K562 (cell line): ENCODE data around the gene PLCB1. TPM values are rescaled to one million over a fixed set of nuclear protein-coding genes. Genes with fewer than 3 reads are reported as not detected.

Experiments used
- ATAC-seq: fragments of 200-7000 bp; cut with Tn5 transposase; 3 replicates; pipeline ENCODE4 v1.9.1; 2020; ENCODE audit warnings: moderate library complexity
- BruUV-seq: library from RNA; stranded (reverse); fragments of 400-500 nt; replicated peaks from 2 replicates; lab custom pipeline; 2021; lab: Mats Ljungman, UMichigan
- CTCF ChIA-PET: fragments of 300-600 bp; formaldehyde crosslinking; extraction: SDS; loops from one replicate; lab custom pipeline; 2021; ENCODE audit warnings: low intra/inter-chr PET ratio; lab: Yijun Ruan, JAX
- POLR2A ChIA-PET: fragments of 300-600, 350-650 bp; sonication (Branson Sonifier 250); formaldehyde crosslinking; extraction: SDS; loops from one replicate; lab custom pipeline; 2021; ENCODE audit warnings: antibody characterized with exemption, inconsistent platforms; lab: Yijun Ruan, JAX
- DNase-seq, 4 experiments: peaks; one replicate each; pipeline versions ENCODE4 v3.0.0 to v3.0.0-alpha.2; 2011 to 2018; ENCODE audit warnings: low spot score in 3 of 4, mixed read lengths in 3 of 4; ENCODE audit errors: extremely low read depth in 1 of 4
- FAIRE-seq: peaks from 2 replicates; lab custom pipeline; 2011; peaks lifted over from hg19 to GRCh38; lab: Jason Lieb, UNC
- H2AFZ ChIP-seq: 2 replicates; pipeline ENCODE4 v1.6.0; 2011; ENCODE audit warnings: low read depth, low read length, control low read depth, inconsistent platforms
- H3K27ac ChIP-seq: fragments of 200-600 bp; 3 replicates; pipeline ENCODE4 v1.8.0; 2011; ENCODE audit warnings: low read depth, mild to moderate bottlenecking, control low read depth, inconsistent platforms, low read length, moderate library complexity, mixed read lengths; ENCODE audit errors: extremely low read depth
- H3K27me3 ChIP-seq, 2 experiments: fragments of 300-600 bp in 1 of 2; 2 replicates in 1 of 2; 3 replicates in 1 of 2; pipeline versions ENCODE4 v1.6.0 to v1.8.0; 2011; ENCODE audit warnings: inconsistent platforms in 2 of 2, low read length in 2 of 2, mild to moderate bottlenecking in 1 of 2, mixed read lengths in 1 of 2, moderate library complexity in 1 of 2; ENCODE audit not compliant: control insufficient read depth in 2 of 2, insufficient read depth in 2 of 2
- H3K36me3 ChIP-seq: fragments of 300-600 bp; 3 replicates; pipeline ENCODE4 v1.8.0; 2011; ENCODE audit warnings: mild to moderate bottlenecking, low read length, inconsistent platforms; ENCODE audit not compliant: control insufficient read depth, insufficient read depth
- H3K4me1 ChIP-seq, 2 experiments: fragments of 200-600 bp in 1 of 2; replicated peaks in 1 of 2; 2 replicates in 1 of 2; 3 replicates in 1 of 2; pipeline versions ENCODE4 v1.5.1 to v1.8.0; 2011; ENCODE audit warnings: inconsistent platforms in 2 of 2, low read length in 2 of 2, mild to moderate bottlenecking in 1 of 2, mixed read lengths in 1 of 2, moderate library complexity in 1 of 2; ENCODE audit not compliant: control insufficient read depth in 2 of 2, insufficient read depth in 2 of 2
- H3K4me2 ChIP-seq: 2 replicates; pipeline ENCODE4 v1.6.1; 2011; ENCODE audit warnings: low read length, control low read depth, inconsistent platforms, mixed read lengths; ENCODE audit not compliant: insufficient read depth
- H3K4me3 ChIP-seq: fragments of 200-600 bp; sonication (generic), shearing (Covaris generic); 2 replicates; pipeline ENCODE4 v1.5.1; 2016; ENCODE audit warnings: control low read depth, inconsistent platforms
- H3K79me2 ChIP-seq: fragments of 200-600 bp; 3 replicates; pipeline ENCODE4 v1.8.0; 2011; ENCODE audit warnings: low read length, inconsistent platforms; ENCODE audit not compliant: control insufficient read depth, insufficient read depth
- H3K9ac ChIP-seq, 2 experiments: 2 replicates each; pipeline versions ENCODE4 v1.6.0 to v1.6.1; 2011; ENCODE audit warnings: low read depth in 2 of 2, low read length in 2 of 2, control low read depth in 1 of 2, inconsistent platforms in 1 of 2, mild to moderate bottlenecking in 1 of 2, mixed read lengths in 1 of 2; ENCODE audit not compliant: insufficient read depth in 1 of 2
- H3K9me1 ChIP-seq: one replicate; pipeline ENCODE4 v1.6.0; 2011; ENCODE audit warnings: inconsistent platforms, mild to moderate bottlenecking, low read length, moderate library complexity; ENCODE audit not compliant: control insufficient read depth, insufficient read depth
- H3K9me3 ChIP-seq: replicated peaks from 2 replicates; pipeline ENCODE4 v1.5.1; 2011; ENCODE audit warnings: low read depth, low read length, inconsistent platforms; ENCODE audit not compliant: control insufficient read depth, insufficient read depth
- H4K20me1 ChIP-seq: replicated peaks from 2 replicates; pipeline ENCODE4 v1.6.1; 2011; ENCODE audit warnings: low read length, inconsistent platforms, mixed read lengths; ENCODE audit not compliant: control insufficient read depth, insufficient read depth
- CBFA2T2 ChIP-seq: fragments of 450-650 bp; conservative IDR thresholded peaks from 2 replicates; pipeline ENCODE4 v1.6.1; 2017; ENCODE audit warnings: mild to moderate bottlenecking
- HDGF ChIP-seq: fragments of 450-650 bp; IDR thresholded peaks from 2 replicates; pipeline ENCODE4 v1.6.1; 2016
- XRCC3 ChIP-seq: fragments of 450-650 bp; IDR thresholded peaks from 2 replicates; pipeline ENCODE4 v1.6.1; 2017; ENCODE audit warnings: mild to moderate bottlenecking, moderate library complexity
- in situ Hi-C: fragments of 300-500 bp; cut with MboI; formaldehyde crosslinking; loops from 4 replicates; pipeline ENCODE4 v1.15.0; 2018; ENCODE audit warnings: inconsistent platforms, mixed read lengths
- intact Hi-C: fragments of 100-400 bp; cut with micrococcal nuclease; formaldehyde crosslinking; loops from 2 replicates; pipeline ENCODE4 v1.14.2; 2022
- polyA plus RNA-seq, 8 experiments: library from polyadenylated mRNA; depleted of rRNA in 4 of 8; stranded (reverse) in 5 of 8; unstranded in 3 of 8; fragments of >200 nt; fragmentation: Nextera tagmentation in 2 of 8; fragmentation: Illumina TruSeq in 1 of 8; extraction: Ambion mirVana in 2 of 8; extraction: Trizol in 1 of 8; gene quantifications; 2 replicates each; pipeline versions ENCODE4 v1.2.1 to v1.2.3, GENCODE V29; 2011 to 2014; ENCODE audit warnings: inconsistent platforms in 1 of 8, missing spikeins in 1 of 8
- total RNA-seq, 7 experiments: library from RNA; depleted of rRNA in 6 of 7; stranded (reverse); fragments of >200 nt in 6 of 7; fragmentation: Illumina TruSeq in 2 of 7; extraction: Trizol in 2 of 7; gene quantifications; 2 replicates each; pipeline versions ENCODE4 v1.2.1 to v1.2.3, GENCODE V29; 2011 to 2021; ENCODE audit warnings: low replicate concordance in 1 of 7
- TF ChIP-seq, protein P1 (sequence below), 3 experiments: fragments of 200-800 bp in 1 of 3; fragments of 250-450 bp in 1 of 3; fragments of 450-650 bp in 1 of 3; sonication (Bioruptor Pico) in 1 of 3; sonication (Bioruptor generic) in 1 of 3; formaldehyde crosslinking in 1 of 3; IDR thresholded peaks; 2 replicates each; pipeline versions ENCODE4 v1.6.1 to v1.8.0; 2016 to 2022; ENCODE audit warnings: mild to moderate bottlenecking in 2 of 3, missing genetic modification characterization in 2 of 3, missing compliant biosample characterization in 1 of 3, moderate library complexity in 1 of 3
- TF ChIP-seq, protein P2 (sequence below): fragments of 450-650 bp; formaldehyde crosslinking; conservative IDR thresholded peaks from 2 replicates; pipeline ENCODE4 v1.4.0; 2022; ENCODE audit warnings: mild to moderate bottlenecking, missing genetic modification characterization
- TF ChIP-seq, protein P3 (sequence below): IDR thresholded peaks from 2 replicates; pipeline ENCODE4 v1.6.1; 2016; ENCODE audit warnings: missing genetic modification characterization, missing compliant biosample characterization

PLCB1 gene
- total and polyA plus RNA-seq, 9 of the 15 experiments (the other 6 are each of a cell fraction or from before 2014, with no cell fraction given): 0.34 to 3.1 (median 1.3) TPM

DNA sequence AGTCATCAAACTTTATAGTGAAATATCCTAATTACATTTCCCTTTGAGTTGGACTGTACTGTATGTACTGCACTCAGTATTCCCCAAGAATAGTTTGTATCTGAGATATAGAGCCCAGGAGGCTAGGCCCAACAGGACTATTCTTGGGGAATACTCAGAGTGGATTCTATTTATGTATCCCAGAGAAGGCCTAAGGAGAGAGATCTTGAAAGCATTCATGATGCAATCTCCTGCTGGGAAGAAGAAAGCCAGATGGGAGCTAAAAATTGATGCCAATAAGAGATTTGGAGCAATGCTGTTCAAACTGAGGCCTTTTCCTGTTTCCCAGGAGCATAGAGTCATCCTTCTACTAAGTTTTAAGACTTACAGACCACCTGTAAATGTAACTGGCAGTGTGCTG, 484.7 kb downstream of the PLCB1 start:
- no TSS peak for BruUV-seq
- in situ Hi-C loops: loop anchor here (25.0 kb wide), 1 partner anchor 1796 kb away; no protein-coding TSS in a partner anchor
- TF ChIP-seq, protein P1, sequence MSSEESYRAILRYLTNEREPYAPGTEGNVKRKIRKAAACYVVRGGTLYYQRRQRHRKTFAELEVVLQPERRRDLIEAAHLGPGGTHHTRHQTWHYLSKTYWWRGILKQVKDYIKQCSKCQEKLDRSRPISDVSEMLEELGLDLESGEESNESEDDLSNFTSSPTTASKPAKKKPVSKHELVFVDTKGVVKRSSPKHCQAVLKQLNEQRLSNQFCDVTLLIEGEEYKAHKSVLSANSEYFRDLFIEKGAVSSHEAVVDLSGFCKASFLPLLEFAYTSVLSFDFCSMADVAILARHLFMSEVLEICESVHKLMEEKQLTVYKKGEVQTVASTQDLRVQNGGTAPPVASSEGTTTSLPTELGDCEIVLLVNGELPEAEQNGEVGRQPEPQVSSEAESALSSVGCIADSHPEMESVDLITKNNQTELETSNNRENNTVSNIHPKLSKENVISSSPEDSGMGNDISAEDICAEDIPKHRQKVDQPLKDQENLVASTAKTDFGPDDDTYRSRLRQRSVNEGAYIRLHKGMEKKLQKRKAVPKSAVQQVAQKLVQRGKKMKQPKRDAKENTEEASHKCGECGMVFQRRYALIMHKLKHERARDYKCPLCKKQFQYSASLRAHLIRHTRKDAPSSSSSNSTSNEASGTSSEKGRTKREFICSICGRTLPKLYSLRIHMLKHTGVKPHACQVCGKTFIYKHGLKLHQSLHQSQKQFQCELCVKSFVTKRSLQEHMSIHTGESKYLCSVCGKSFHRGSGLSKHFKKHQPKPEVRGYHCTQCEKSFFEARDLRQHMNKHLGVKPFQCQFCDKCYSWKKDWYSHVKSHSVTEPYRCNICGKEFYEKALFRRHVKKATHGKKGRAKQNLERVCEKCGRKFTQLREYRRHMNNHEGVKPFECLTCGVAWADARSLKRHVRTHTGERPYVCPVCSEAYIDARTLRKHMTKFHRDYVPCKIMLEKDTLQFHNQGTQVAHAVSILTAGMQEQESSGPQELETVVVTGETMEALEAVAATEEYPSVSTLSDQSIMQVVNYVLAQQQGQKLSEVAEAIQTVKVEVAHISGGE (CRISPR knock-in tag; IDR thresholded peaks at IDR 0.05): no peak
- TF ChIP-seq XRCC3 (no peak), CBFA2T2 (no peak), HDGF (no peak)
- TF ChIP-seq, protein P2, sequence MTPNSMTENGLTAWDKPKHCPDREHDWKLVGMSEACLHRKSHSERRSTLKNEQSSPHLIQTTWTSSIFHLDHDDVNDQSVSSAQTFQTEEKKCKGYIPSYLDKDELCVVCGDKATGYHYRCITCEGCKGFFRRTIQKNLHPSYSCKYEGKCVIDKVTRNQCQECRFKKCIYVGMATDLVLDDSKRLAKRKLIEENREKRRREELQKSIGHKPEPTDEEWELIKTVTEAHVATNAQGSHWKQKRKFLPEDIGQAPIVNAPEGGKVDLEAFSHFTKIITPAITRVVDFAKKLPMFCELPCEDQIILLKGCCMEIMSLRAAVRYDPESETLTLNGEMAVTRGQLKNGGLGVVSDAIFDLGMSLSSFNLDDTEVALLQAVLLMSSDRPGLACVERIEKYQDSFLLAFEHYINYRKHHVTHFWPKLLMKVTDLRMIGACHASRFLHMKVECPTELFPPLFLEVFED (CRISPR knock-in tag): no peak
- TF ChIP-seq, protein P3, sequence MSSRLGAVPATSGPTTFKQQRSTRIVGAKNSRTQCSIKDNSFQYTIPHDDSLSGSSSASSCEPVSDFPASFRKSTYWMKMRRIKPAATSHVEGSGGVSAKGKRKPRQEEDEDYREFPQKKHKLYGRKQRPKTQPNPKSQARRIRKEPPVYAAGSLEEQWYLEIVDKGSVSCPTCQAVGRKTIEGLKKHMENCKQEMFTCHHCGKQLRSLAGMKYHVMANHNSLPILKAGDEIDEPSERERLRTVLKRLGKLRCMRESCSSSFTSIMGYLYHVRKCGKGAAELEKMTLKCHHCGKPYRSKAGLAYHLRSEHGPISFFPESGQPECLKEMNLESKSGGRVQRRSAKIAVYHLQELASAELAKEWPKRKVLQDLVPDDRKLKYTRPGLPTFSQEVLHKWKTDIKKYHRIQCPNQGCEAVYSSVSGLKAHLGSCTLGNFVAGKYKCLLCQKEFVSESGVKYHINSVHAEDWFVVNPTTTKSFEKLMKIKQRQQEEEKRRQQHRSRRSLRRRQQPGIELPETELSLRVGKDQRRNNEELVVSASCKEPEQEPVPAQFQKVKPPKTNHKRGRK (tag): no peak

More for the DNA sequence above, 484.7 kb downstream of the PLCB1 start:
- intact Hi-C loops: no loop called here
- ChIA-PET CTCF (no interaction called here), POLR2A (no interaction called here)
- no peak overlapping the region for H3K9ac ChIP-seq
- ATAC-seq (no peak), DNase-seq (no peak), FAIRE-seq (no peak)
- H3K79me2 ChIP-seq: no peaks in the 10 kb centered on the region
- no peaks in the 10 kb centered on the region for H3K9me1 ChIP-seq
- H3K4me3 ChIP-seq: no peak overlapping the region
- no peaks in the 10 kb centered on the region for H3K36me3 ChIP-seq
- H3K27ac ChIP-seq: no peak overlapping the region
- no peaks in the 10 kb centered on the region for H3K27me3 ChIP-seq
- no peak overlapping the region for H2AFZ ChIP-seq
- no peaks in the 10 kb centered on the region; the same call in 1 of the 2 replicates for H3K9me3 ChIP-seq
- H3K4me2 ChIP-seq: no peak overlapping the region
- H3K4me1 ChIP-seq: no peaks in the 10 kb centered on the region
- H4K20me1 ChIP-seq: no peaks in the 10 kb centered on the region
